Fibroblast of peridontal ligament (primary cell): ENCODE measurements around the gene OR8G1.
"Not testable (repeated sequence)": the region's sequence is repeated elsewhere in the genome, so short reads cannot be mapped to it uniquely, and the experiment has no call there.

Experiments used
- DNase-seq: peaks from one replicate; pipeline ENCODE4 v3.0.0-alpha.2; 2010; ENCODE audit errors: extremely low read depth

Gene OR8G1, protein sequence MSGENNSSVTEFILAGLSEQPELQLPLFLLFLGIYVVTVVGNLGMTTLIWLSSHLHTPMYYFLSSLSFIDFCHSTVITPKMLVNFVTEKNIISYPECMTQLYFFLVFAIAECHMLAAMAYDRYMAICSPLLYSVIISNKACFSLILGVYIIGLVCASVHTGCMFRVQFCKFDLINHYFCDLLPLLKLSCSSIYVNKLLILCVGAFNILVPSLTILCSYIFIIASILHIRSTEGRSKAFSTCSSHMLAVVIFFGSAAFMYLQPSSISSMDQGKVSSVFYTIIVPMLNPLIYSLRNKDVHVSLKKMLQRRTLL

GRCh38 chr11:124240621-124241397, at the start of gene OR8G1:
Gene OR8G1 (plus strand): TSS chr11:124241095. CDS start chr11:124249676, 8,581 bp downstream.
- no peak for DNase-seq

DNA sequence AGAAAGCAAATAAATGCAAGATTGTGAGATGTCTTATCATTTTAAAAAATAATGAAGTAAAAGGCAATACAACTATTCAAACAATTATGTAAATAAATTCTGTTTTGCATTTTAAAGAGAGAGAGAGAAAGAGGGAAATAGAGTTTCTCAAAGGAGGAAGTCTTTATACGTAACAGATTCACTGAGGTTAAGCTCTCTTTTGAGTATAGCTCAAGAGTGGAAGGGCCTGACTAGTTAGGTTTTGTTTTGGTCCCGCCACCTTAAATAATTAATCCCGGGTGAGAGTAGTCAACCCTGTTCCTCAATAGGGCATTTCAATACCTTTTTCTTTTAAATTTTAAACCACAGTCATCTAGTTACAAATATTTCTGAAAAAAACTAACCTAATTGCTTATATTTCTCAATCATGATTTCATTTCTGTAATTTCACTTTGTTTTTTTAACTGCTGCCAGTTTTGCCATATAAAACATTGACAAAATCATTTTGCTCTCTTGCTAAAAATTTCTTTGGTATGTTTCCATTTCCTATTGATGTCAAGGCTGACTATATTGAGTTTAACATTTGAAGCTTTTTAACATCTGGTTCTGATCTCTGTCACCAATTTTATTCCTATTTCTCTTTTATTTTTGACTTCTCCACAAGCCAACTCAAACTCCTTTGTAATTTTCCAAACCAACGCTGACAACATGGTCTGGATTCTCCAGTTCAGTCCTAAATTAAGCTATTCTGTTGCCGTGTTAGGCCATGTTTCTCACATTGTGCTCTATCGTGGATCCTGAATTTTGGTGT, 47.5 kb upstream of the OR8G1 start:
- peak; percentile 89 for DNase-seq

- peak; percentile 41 for DNase-seq
Observed at GRCh38 chr11:124194293-124195188, 46.4 kb upstream of the OR8G1 start.

- peak; percentile 68 for DNase-seq
Observed at GRCh38 chr11:124195189-124195734, 45.6 kb upstream of the OR8G1 start.

DNA sequence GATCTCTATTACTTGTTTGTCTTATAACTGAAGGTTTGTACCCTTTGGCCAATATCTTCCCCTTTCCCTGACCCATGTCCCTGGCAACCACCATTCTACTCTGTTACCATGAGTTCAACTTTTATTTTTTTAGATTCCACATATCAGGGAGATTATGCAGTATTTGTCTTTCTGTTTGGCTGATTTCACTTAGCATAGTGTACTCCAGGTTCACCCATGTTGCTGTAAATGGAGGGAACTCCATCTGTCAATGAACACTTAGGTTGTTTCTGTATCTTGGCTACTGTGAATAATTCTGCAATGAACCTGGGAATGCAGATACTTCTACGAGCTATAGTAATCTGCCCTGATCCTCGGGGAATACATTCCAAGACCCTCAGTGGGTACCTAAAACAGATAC, 42.9 kb upstream of the OR8G1 start:
- no peak for DNase-seq

DNA sequence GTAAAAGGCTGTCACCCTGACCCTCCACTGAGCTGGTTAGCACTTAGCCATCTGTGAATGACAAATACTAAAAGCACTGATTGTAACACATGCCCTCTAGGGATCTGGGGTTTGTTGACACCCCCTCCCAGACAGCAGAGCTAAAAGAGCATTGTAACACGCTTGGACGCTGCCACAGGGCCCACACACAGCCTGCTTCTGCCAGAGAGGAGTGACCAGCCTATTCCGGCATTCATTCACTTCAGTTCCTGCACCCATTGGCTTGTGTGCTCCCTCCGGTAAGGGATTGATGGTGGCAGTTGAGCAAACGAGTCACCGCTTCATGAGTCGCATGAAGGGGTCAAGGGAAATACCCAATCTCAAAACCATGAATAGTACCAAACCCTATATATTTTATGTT, 42.0 kb upstream of the OR8G1 start:
- DNase-seq = no peak

DNA sequence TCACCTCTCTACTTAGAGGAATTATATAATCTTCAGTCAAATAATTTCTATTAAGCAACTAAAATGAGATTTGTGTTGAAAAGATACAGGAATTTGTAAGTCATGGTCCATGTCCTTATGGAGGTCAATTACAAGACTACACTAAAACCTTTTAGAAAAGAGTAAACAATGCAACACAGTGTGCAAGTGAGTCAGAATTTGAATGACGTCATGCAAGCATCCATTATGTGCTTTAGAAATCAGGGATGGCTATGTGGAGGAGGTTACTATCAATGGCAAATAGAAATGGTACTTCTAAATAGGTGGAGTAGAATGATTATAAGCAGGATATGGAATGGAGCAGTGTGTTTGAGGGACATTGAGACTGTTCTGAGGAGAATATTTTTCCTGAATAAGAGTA, 41.2 kb upstream of the OR8G1 start:
- DNase-seq = peak; percentile 38

DNA sequence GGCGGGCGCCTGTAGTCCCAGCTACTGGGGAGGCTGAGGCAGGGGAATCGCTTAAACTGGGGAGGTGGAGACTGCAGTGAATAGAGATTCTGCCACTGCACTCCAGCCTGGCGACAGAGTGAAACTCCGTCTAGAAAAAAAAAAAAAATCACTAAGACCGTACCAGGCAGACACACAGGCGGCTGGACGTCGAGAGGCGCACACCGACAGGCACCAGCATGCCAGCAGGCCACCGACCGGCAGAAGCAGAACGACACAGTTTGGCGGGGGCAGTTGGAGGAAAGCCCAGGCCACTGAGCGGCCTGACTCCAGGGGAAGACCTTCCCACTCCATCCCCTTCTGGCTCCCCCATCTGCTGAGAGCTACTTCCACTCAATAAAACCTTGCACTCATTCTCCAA, 40.2 kb upstream of the OR8G1 start:
- DNase-seq = no peak

DNA sequence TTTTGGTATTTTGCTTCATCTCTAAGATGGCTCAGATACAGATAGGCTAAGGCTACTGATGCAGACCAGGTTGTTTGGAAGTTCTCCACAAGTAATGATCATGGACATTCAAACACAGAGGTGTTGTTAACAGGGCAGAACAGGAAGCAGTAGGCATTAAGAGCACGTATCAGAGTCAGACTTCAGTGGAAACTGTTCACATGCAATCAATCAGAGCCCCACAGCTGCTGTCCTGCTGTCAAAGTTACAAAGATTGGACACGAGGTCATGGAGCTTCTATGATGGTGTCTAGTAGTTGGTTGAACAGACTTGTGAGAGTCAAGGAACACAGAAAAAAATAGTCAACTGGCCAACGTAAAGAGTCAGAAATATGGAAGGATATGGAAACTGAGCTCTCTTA, 37.9 kb upstream of the OR8G1 start:
- DNase-seq = no peak

GRCh38 chr11:124204008-124204407, 36.9 kb upstream of the OR8G1 start:
- no peak for DNase-seq

DNA sequence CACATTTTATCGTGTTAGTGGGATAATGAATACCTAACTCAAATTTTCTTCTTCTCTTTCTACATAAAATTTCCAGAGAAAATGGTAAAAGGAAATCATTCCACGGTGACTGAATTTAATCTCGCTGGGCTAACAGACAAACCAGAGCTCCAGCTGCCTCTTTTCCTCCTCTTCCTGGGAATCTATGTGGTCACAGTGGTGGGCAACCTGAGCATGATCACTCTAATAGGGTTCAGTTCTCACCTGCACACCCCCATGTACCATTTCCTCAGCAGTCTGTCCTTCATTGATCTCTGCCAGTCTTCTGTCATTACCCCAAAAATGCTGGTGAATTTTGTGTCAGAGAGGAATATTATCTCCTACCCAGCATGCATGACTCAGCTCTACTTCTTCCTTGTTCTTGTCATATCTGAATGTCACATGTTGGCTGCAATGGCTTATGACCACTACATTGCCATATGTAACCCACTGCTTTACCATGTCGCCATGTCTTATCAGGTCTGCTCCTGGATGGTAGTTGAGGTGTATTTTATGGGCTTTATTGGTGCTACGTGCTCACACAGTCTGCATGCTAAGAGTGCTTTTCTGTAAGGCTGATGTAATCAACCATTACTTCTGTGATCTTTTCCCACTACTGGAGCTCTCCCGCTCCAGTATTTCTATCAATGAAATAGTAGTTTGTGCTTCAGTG, 33.6 kb upstream of the OR8G1 start:
- DNase-seq = no peak

GRCh38 chr11:124209824-124210357, 31.0 kb upstream of the OR8G1 start:
- no peak for DNase-seq

- no peak for DNase-seq
Observed at GRCh38 chr11:124210421-124210820, 30.5 kb upstream of the OR8G1 start.

DNA sequence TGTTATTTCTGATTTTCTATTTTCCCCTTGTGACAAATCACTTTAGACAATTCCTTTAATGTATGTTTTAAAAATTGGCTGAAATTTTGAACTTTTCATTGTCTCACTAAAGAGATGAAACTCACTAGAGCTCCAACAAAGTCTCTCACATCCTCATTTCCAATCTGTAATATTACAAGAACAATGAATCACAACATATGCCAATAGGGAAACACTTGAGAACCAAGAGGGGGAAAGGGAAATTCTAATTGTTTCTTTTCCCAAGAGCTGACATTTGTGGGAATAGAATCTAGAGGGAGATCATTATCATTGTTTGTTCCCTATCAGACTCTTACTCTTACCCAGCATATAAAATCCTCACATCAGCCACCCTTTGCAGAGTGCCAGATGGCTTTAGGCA, 29.6 kb upstream of the OR8G1 start:
- no peak for DNase-seq

- no peak for DNase-seq
Observed at GRCh38 chr11:124214027-124214426, 26.9 kb upstream of the OR8G1 start.

- no peak for DNase-seq
Observed at GRCh38 chr11:124219126-124219525, 21.8 kb upstream of the OR8G1 start.

GRCh38 chr11:124222407-124222806, 18.5 kb upstream of the OR8G1 start:
- DNase-seq = no peak

DNA sequence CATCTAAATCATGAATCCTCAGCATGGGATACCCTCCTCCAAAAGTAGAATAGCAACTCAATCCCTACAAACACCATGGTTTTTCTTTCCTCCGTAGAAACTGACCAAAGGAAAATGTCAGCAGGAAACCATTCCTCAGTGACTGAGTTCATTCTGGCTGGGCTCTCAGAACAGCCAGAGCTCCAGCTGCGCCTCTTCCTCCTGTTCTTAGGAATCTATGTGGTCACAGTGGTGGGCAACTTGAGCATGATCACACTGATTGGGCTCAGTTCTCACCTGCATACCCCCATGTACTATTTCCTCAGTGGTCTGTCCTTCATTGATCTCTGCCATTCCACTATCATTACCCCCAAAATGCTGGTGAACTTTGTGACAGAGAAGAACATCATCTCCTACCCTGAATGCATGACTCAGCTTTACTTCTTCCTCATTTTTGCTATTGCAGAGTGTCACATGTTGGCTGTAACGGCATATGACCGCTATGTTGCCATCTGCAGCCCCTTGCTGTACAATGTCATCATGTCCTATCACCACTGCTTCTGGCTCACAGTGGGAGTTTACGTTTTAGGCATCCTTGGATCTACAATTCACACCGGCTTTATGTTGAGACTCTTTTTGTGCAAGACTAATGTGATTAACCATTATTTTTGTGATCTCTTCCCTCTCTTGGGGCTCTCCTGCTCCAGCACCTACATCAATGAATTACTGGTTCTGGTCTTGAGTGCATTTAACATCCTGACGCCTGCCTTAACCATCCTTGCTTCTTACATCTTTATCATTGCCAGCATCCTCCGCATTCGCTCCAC, 16.1 kb upstream of the OR8G1 start:
- DNase-seq = not testable (repeated sequence)

- no peak for DNase-seq
Observed at GRCh38 chr11:124225471-124225870, 15.4 kb upstream of the OR8G1 start.
